B cell (primary cell): ENCODE data around the gene RHPN2. TPM values are rescaled to one million over a fixed set of nuclear protein-coding genes. Genes with fewer than 3 reads are reported as not detected.

Experiments
- ATAC-seq: fragments of 200-7000 bp; cut with Tn5 transposase; one replicate; pipeline ENCODE4 v1.10.0; 2021; ENCODE audit warnings: low read depth, mild to moderate bottlenecking, moderate number of reproducible peaks, moderate library complexity
- CTCF ChIA-PET: fragments of 350-600 bp; sonication (Branson Sonifier 250); formaldehyde crosslinking; loops from one replicate; lab custom pipeline; 2021; ENCODE audit warnings: antibody characterized with exemption, inconsistent platforms; lab: Charles Lee
- POLR2A ChIA-PET: fragments of 350-600 bp; sonication (Branson Sonifier 250); formaldehyde crosslinking; loops from one replicate; lab custom pipeline; 2021; ENCODE audit warnings: antibody characterized with exemption; lab: Charles Lee
- DNase-seq: peaks from one replicate; pipeline ENCODE4 v3.0.0; 2013
- H2AFZ ChIP-seq: 2 replicates; pipeline ENCODE4 v1.6.1; 2012; ENCODE audit warnings: mild to moderate bottlenecking, low read depth, low read length; ENCODE audit not compliant: insufficient read depth, poor library complexity, severe bottlenecking
- H3K27ac ChIP-seq, 2 donors: 1 replicate in 1 of 2; 2 replicates in 1 of 2; pipeline ENCODE4 v1.5.1; 2012 to 2013; ENCODE audit warnings: low read length in 2 of 2, mild to moderate bottlenecking in 2 of 2, moderate library complexity in 1 of 2
- H3K27me3 ChIP-seq, 4 experiments: fragments of 200-600 bp in 1 of 4; sonication (generic) in 1 of 4; replicated peaks in 1 of 4; 1 replicate in 2 of 4; 2 replicates in 2 of 4; pipeline versions ENCODE4 v1.6.1 to v1.7.0; 2013 to 2016; ENCODE audit warnings: low read length in 3 of 4, mild to moderate bottlenecking in 2 of 4, mixed read lengths in 1 of 4, moderate library complexity in 1 of 4; ENCODE audit not compliant: insufficient read depth in 4 of 4, control insufficient read depth in 3 of 4; ENCODE audit errors: control extremely low read depth in 1 of 4
- H3K36me3 ChIP-seq, 2 experiments: replicated peaks in 1 of 2; 1 replicate in 1 of 2; 2 replicates in 1 of 2; pipeline versions ENCODE4 v1.6.1 to v1.7.1; 2013; ENCODE audit warnings: low read length in 1 of 2; ENCODE audit not compliant: insufficient read depth in 2 of 2, control insufficient read depth in 1 of 2; ENCODE audit errors: control extremely low read depth in 1 of 2, extremely low read depth in 1 of 2
- H3K4me1 ChIP-seq, 2 donors: fragments of 200-600 bp in 1 of 2; sonication (generic) in 1 of 2; 1 replicate in 1 of 2; 2 replicates in 1 of 2; pipeline versions ENCODE4 v1.5.1 to v1.6.1; 2013 to 2017; ENCODE audit warnings: low read length in 2 of 2; ENCODE audit not compliant: control insufficient read depth in 2 of 2, insufficient read depth in 2 of 2
- H3K4me2 ChIP-seq: replicated peaks from 2 replicates; pipeline ENCODE3; 2012; ENCODE audit warnings: mild to moderate bottlenecking, low read depth, low read length; ENCODE audit not compliant: poor library complexity, severe bottlenecking
- H3K4me3 ChIP-seq, 5 experiments: fragments of 200-600 bp in 1 of 5; sonication (generic) in 1 of 5; 1 replicate in 3 of 5; 2 replicates in 2 of 5; pipeline versions ENCODE4 v1.5.1 to v1.7.0; 2011 to 2016; ENCODE audit warnings: low read length in 4 of 5, mild to moderate bottlenecking in 4 of 5, low read depth in 2 of 5, control low read depth in 1 of 5, moderate library complexity in 1 of 5; ENCODE audit not compliant: insufficient read depth in 1 of 5; ENCODE audit errors: control extremely low read depth in 1 of 5, extremely low read depth in 1 of 5
- H3K79me2 ChIP-seq: fragments of 200-600 bp; sonication (generic); one replicate; pipeline ENCODE4 v1.6.0; 2016; ENCODE audit warnings: low read length; ENCODE audit not compliant: control insufficient read depth, insufficient read depth
- H3K9ac ChIP-seq: fragments of 200-600 bp; sonication (generic); 2 replicates; pipeline ENCODE4 v1.6.1; 2017; ENCODE audit warnings: mild to moderate bottlenecking, low read length, moderate library complexity
- H3K9me3 ChIP-seq, 3 donors: one replicate each; pipeline versions ENCODE4 v1.6.1 to v1.7.1; 2013; ENCODE audit warnings: low read length in 2 of 3; ENCODE audit not compliant: control insufficient read depth in 2 of 3, insufficient read depth in 1 of 3; ENCODE audit errors: control extremely low read depth in 1 of 3
- H4K20me1 ChIP-seq: 2 replicates; pipeline ENCODE4 v1.6.0; 2012; ENCODE audit warnings: mild to moderate bottlenecking, low read length; ENCODE audit not compliant: insufficient read depth, control insufficient read depth, poor library complexity, severe bottlenecking
- H3K27ac Mint-ChIP-seq: one replicate; pipeline ENCODE4 v1.8.0; 2021; ENCODE audit warnings: mixed read lengths
- H3K27me3 Mint-ChIP-seq: one replicate; pipeline ENCODE4 v1.8.0; 2021; ENCODE audit warnings: mixed read lengths
- H3K4me1 Mint-ChIP-seq: one replicate; pipeline ENCODE4 v1.8.0; 2021; ENCODE audit warnings: mixed read lengths
- H3K4me3 Mint-ChIP-seq: one replicate; pipeline ENCODE4 v1.8.0; 2021; ENCODE audit warnings: mixed read lengths
- H3K9me3 Mint-ChIP-seq: one replicate; pipeline ENCODE4 v1.8.0; 2022; ENCODE audit warnings: mixed read lengths; ENCODE audit not compliant: insufficient read depth
- CTCF ChIP-seq: fragments of 200-600 bp; IDR thresholded peaks from one replicate; pipeline ENCODE4 v1.8.0; 2022; ENCODE audit warnings: antibody characterized with exemption, mild to moderate bottlenecking
- EZH2 ChIP-seq: IDR thresholded peaks from 2 replicates; pipeline ENCODE4 v1.6.1; 2012; ENCODE audit warnings: borderline replicate concordance, low read depth, mild to moderate bottlenecking, moderate library complexity, low read length; ENCODE audit not compliant: insufficient read depth, poor library complexity, severe bottlenecking
- WGBS: methylation state at CpG from one replicate; pipeline ENCODE4 v1.1.5; 2013; ENCODE audit warnings: missing lambda C conversion rate; ENCODE audit not compliant: insufficient coverage; 5-methylcytosine and 5-hydroxymethylcytosine counted together
- intact Hi-C: fragments of 100-400 bp; cut with micrococcal nuclease; formaldehyde crosslinking; loops from one replicate; pipeline ENCODE4 v1.10.0; 2022
- polyA plus RNA-seq: library from polyadenylated mRNA; depleted of rRNA; stranded (reverse); fragments of >200 nt; gene quantifications from 2 replicates; pipeline ENCODE4 v1.2.3, GENCODE V29; 2012
- total RNA-seq, 2 donors: library from RNA; stranded (reverse); fragments of 120-200 nt in 1 of 2; gene quantifications; 1 replicate in 1 of 2; 2 replicates in 1 of 2; pipeline versions ENCODE4 v1.2.3 to v1.2.4, GENCODE V29; 2013 to 2022

The RHPN2 gene
- total and polyA plus RNA-seq, 2 donors (not counting 1 experiment from before 2014, with no cell fraction given) = 4.9 to 5.5 TPM

GRCh38 chr19:33060586-33060985, 4.1 kb downstream of the RHPN2 start:
- no peak overlapping the region for H3K4me3 ChIP-seq
- peaks cover 5% of the 10 kb centered on the region for H3K4me1 Mint-ChIP-seq
- no peak overlapping the region for H3K27ac ChIP-seq
- TF ChIP-seq EZH2 (no peak), CTCF (no peak)
- peaks cover 0 to 22% (median 2%) of the 10 kb centered on the region in 4 experiments for H3K27me3 ChIP-seq
- H3K4me1 ChIP-seq = peaks cover 15 to 20% of the 10 kb centered on the region in 2 donors
- H3K9me3 ChIP-seq = peaks cover 0 to 12% (median 0%) of the 10 kb centered on the region in 3 donors
- ATAC-seq = no peak
- CTCF ChIA-PET = no interaction called here
- no peak overlapping the region for H3K9ac ChIP-seq
- H3K27ac Mint-ChIP-seq = no peak overlapping the region
- intact Hi-C loops = loop anchor here (5.0 kb wide), 2 partner anchors 88 to 713 kb away; partner anchors contain the start of genes CEP89, FAAP24 and ZNF507
- POLR2A ChIA-PET = no interaction called here
- DNase-seq = no peak
- H3K27me3 Mint-ChIP-seq = peaks cover 3% of the 10 kb centered on the region
- H2AFZ ChIP-seq = no peak overlapping the region
- H3K79me2 ChIP-seq = no peaks in the 10 kb centered on the region
- 91% methylated on average over 2 of the region's 5 CpGs for whole genome bisulfite sequencing
- no peaks in the 10 kb centered on the region for H3K36me3 ChIP-seq
- H4K20me1 ChIP-seq = no peaks in the 10 kb centered on the region
- H3K4me3 Mint-ChIP-seq = no peak overlapping the region
- no peaks in the 10 kb centered on the region for H3K9me3 Mint-ChIP-seq
- no peak overlapping the region for H3K4me2 ChIP-seq

GRCh38 chr19:33055718-33056117, 9.0 kb downstream of the RHPN2 start:
- ATAC-seq = no peak
- no peak overlapping the region for H2AFZ ChIP-seq
- H3K36me3 ChIP-seq = no peaks in the 10 kb centered on the region
- H3K27me3 ChIP-seq = no peaks in the 10 kb centered on the region
- H3K79me2 ChIP-seq = no peaks in the 10 kb centered on the region
- Mint-ChIP-seq H3K27ac (no peak overlapping the region), H3K9me3 (no peaks in the 10 kb centered on the region), H3K4me1 (no peaks in the 10 kb centered on the region), H3K27me3 (no peaks in the 10 kb centered on the region), H3K4me3 (no peak overlapping the region)
- no peak overlapping the region for H3K4me3 ChIP-seq
- POLR2A ChIA-PET = interaction anchor here (0.6 kb wide), 2 partner anchors 12 to 15 kb away, joined by 4 to 6 read pairs; no protein-coding TSS in a partner anchor
- CTCF ChIA-PET = interaction anchor here (1.0 kb wide), 1 partner anchor 9 kb away, joined by 3 read pairs; the partner anchor contains the start of gene RHPN2
- intact Hi-C loops = no loop called here
- H3K9me3 ChIP-seq = no peaks in the 10 kb centered on the region
- H3K9ac ChIP-seq = no peak overlapping the region
- no peak for TF ChIP-seq EZH2
- TF ChIP-seq CTCF = no peak
- WGBS = no CpG with 5 or more reads among the region's 2 CpGs
- no peaks in the 10 kb centered on the region for H3K4me1 ChIP-seq
- H3K4me2 ChIP-seq = no peak overlapping the region
- H3K27ac ChIP-seq = no peak overlapping the region
- DNase-seq = no peak
- H4K20me1 ChIP-seq = no peaks in the 10 kb centered on the region
